Thyroid gland (tissue), 4 donors: Measurements from ENCODE around the gene NDRG3. TPM values are rescaled to one million over a fixed set of nuclear protein-coding genes. Genes with fewer than 3 reads are reported as not detected.

Experiments used
- DNase-seq, 2 donors: peaks; one replicate each; pipeline ENCODE4 v3.0.0-alpha.2; 2019
- H3K27ac ChIP-seq, 3 donors: fragments of 200-600 bp; sonication (generic); 1 replicate in 2 of 3; 2 replicates in 1 of 3; pipeline ENCODE4 v1.5.1; 2016 to 2019; ENCODE audit warnings: mild to moderate bottlenecking in 1 of 3, moderate library complexity in 1 of 3
- H3K27me3 ChIP-seq: fragments of 200-600 bp; sonication (generic); one replicate; pipeline ENCODE4 v1.5.1; 2019
- H3K36me3 ChIP-seq, 2 donors: fragments of 200-600 bp; sonication (generic); one replicate each; pipeline ENCODE4 v1.5.1; 2016 to 2019
- H3K4me1 ChIP-seq, 2 donors: fragments of 200-600 bp; sonication (generic); one replicate each; pipeline ENCODE4 v1.5.1; 2017 to 2019
- H3K4me3 ChIP-seq, 3 donors: fragments of 200-600 bp; sonication (generic); replicated peaks in 1 of 3; 1 replicate in 2 of 3; 2 replicates in 1 of 3; pipeline ENCODE4 v1.5.1; 2016; ENCODE audit warnings: mild to moderate bottlenecking in 1 of 3
- H3K9me3 ChIP-seq: fragments of 200-600 bp; sonication (generic); one replicate; pipeline ENCODE4 v1.5.1; 2017
- POLR2A ChIP-seq, 2 donors: fragments of 450-650 bp; IDR thresholded peaks; one replicate each; pipeline ENCODE4 v1.6.1; 2017; ENCODE audit warnings: antibody characterized with exemption in 2 of 2, mild to moderate bottlenecking in 2 of 2, moderate library complexity in 1 of 2
- WGBS, 2 donors: methylation state at CpG; one replicate each; pipeline ENCODE4 v1.1.5; 2017; 5-methylcytosine and 5-hydroxymethylcytosine counted together
- intact Hi-C: fragments of 100-400 bp; cut with DNase I; formaldehyde crosslinking; loops from one replicate; pipeline ENCODE4 v1.15.1; 2023
- total RNA-seq, 4 donors: library from RNA; depleted of rRNA; stranded (reverse); fragments of >200 nt; gene quantifications; one replicate each; pipeline ENCODE4 v1.2.3, GENCODE V29; 2016
- TF ChIP-seq, protein P1 (sequence below), 6 experiments: fragments of 200-600 bp in 3 of 6; fragments of 450-650 bp in 3 of 6; sonication (generic) in 3 of 6; IDR thresholded peaks; one replicate each; pipeline ENCODE4 v1.5.1; 2016 to 2019; ENCODE audit warnings: antibody characterized with exemption in 6 of 6, mild to moderate bottlenecking in 2 of 6, inconsistent platforms in 1 of 6, moderate library complexity in 1 of 6

The NDRG3 gene
- total RNA-seq, 4 donors from 2014 or later = 14.6 to 32.1 (median 27.9) TPM

DNA sequence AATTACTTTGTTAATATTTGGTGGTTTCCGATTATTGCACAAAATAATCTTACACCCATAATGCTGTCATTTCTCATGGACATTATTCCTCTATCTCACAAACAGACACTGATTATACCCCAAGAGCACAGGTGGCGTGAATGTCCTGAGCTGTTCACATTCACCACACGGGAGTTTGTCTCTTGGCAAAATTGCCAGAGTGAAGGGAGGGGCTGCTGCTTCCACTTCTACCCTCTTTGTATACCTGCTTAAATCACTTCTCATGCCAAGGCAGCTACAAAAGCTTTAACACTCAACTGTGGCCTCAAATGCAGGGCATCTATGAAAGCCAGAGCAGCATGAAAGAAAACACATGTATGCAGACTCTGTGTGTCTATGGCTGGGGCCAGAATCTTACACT, 58.0 kb downstream of the NDRG3 start:
- no peak for TF ChIP-seq POLR2A (IDR thresholded peaks at IDR 0.05)
- TF ChIP-seq, protein P1, sequence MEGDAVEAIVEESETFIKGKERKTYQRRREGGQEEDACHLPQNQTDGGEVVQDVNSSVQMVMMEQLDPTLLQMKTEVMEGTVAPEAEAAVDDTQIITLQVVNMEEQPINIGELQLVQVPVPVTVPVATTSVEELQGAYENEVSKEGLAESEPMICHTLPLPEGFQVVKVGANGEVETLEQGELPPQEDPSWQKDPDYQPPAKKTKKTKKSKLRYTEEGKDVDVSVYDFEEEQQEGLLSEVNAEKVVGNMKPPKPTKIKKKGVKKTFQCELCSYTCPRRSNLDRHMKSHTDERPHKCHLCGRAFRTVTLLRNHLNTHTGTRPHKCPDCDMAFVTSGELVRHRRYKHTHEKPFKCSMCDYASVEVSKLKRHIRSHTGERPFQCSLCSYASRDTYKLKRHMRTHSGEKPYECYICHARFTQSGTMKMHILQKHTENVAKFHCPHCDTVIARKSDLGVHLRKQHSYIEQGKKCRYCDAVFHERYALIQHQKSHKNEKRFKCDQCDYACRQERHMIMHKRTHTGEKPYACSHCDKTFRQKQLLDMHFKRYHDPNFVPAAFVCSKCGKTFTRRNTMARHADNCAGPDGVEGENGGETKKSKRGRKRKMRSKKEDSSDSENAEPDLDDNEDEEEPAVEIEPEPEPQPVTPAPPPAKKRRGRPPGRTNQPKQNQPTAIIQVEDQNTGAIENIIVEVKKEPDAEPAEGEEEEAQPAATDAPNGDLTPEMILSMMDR (IDR thresholded peaks at IDR 0.05) = no peak
- no peak for DNase-seq
- Histone ChIP-seq H3K4me1 (no peaks in the 10 kb centered on the region), H3K36me3 (peaks cover 0 to 5% of the 10 kb centered on the region in 2 donors), H3K4me3 (no peak overlapping the region), H3K27me3 (no peaks in the 10 kb centered on the region), H3K27ac (no peak overlapping the region), H3K9me3 (no peaks in the 10 kb centered on the region)
- intact Hi-C loops = no loop called here
- 75 to 78% methylated on average over 3 of the region's 3 CpGs for WGBS, 2 donors

GRCh38 chr20:36686944-36687343, 58.9 kb downstream of the NDRG3 start:
- DNase-seq = no peak
- H3K27ac ChIP-seq = no peak overlapping the region
- 94 to 95% methylated on average over 4 of the region's 4 CpGs for WGBS, 2 donors
- H3K27me3 ChIP-seq = no peaks in the 10 kb centered on the region
- no peak for TF ChIP-seq POLR2A (IDR thresholded peaks at IDR 0.05)
- TF ChIP-seq, protein P1 (IDR thresholded peaks at IDR 0.05) = no peak
- peaks cover 0 to 5% of the 10 kb centered on the region in 2 donors for H3K36me3 ChIP-seq
- no peaks in the 10 kb centered on the region for H3K9me3 ChIP-seq
- H3K4me1 ChIP-seq = no peaks in the 10 kb centered on the region
- H3K4me3 ChIP-seq = no peak overlapping the region
- intact Hi-C loops = no loop called here

GRCh38 chr20:36686504-36686903, 59.4 kb downstream of the NDRG3 start:
- 92 to 97% methylated on average over 2 of the region's 2 CpGs for WGBS, 2 donors
- H3K4me1 ChIP-seq = no peaks in the 10 kb centered on the region
- no peaks in the 10 kb centered on the region for H3K27me3 ChIP-seq
- intact Hi-C loops = no loop called here
- no peak overlapping the region for H3K27ac ChIP-seq
- no peak overlapping the region for H3K4me3 ChIP-seq
- H3K36me3 ChIP-seq = peaks cover 0 to 5% of the 10 kb centered on the region in 2 donors
- no peak for DNase-seq
- TF ChIP-seq, protein P1 (IDR thresholded peaks at IDR 0.05) = no peak
- no peak for TF ChIP-seq POLR2A (IDR thresholded peaks at IDR 0.05)
- H3K9me3 ChIP-seq = no peaks in the 10 kb centered on the region

- Histone ChIP-seq H3K9me3 (no peaks in the 10 kb centered on the region), H3K27me3 (no peaks in the 10 kb centered on the region), H3K36me3 (peaks cover 0 to 5% of the 10 kb centered on the region in 2 donors), H3K4me1 (no peaks in the 10 kb centered on the region), H3K27ac (no peak overlapping the region), H3K4me3 (no peak overlapping the region)
- no peak for TF ChIP-seq POLR2A (IDR thresholded peaks at IDR 0.05)
- TF ChIP-seq, protein P1 (IDR thresholded peaks at IDR 0.05) = no peak
- WGBS, 2 donors = 96 to 98% methylated on average over 6 of the region's 6 CpGs
- intact Hi-C loops = no loop called here
- no peak for DNase-seq
These were observed 61.1 kb downstream of the NDRG3 start for GRCh38 chr20:36684747-36685146.

- WGBS, 2 donors = 91 to 100% methylated on average over 1 of the region's 1 CpG
- H3K4me1 ChIP-seq = no peaks in the 10 kb centered on the region
- TF ChIP-seq, protein P1 (IDR thresholded peaks at IDR 0.05) = no peak
- TF ChIP-seq POLR2A (IDR thresholded peaks at IDR 0.05) = no peak
- intact Hi-C loops = no loop called here
- H3K9me3 ChIP-seq = no peaks in the 10 kb centered on the region
- H3K36me3 ChIP-seq = peaks cover 0 to 5% of the 10 kb centered on the region in 2 donors
- no peaks in the 10 kb centered on the region for H3K27me3 ChIP-seq
- no peak overlapping the region for H3K4me3 ChIP-seq
- H3K27ac ChIP-seq = no peak overlapping the region
- no peak for DNase-seq
These were observed 63.6 kb downstream of the NDRG3 start for GRCh38 chr20:36682311-36682710.
